SKM-1 (cell line): ENCODE data around the gene DSCAM.

ENCODE experiments used
- DNase-seq: peaks from one replicate; lab custom pipeline; 2025; ENCODE audit not compliant: unreplicated experiment; lab: John Stamatoyannopoulos, UW

Gene DSCAM

GRCh38 chr21:40667967-40668366, 179.0 kb downstream of the DSCAM start:
- no peak for DNase-seq

DNA sequence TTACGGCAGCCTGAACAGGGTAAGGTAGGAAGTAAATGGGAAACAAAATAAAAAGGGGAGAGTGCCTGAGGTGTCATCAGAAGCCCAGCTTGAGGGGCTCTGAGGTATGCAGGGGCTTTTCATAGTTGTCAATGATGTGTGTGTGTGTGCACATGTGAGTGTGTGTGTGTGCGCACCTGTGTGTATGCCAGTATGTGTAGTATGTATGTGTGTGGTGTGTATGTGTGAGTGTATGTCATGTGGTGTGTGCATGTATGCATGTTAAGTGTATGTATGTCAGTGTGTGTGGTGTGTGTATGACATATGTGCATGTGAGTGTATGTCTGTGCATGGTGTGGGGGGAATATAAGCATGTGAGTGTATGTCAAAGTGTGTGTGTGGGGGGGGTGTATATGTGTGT, 184.1 kb downstream of the DSCAM start:
- DNase-seq, result no peak

- no peak for DNase-seq
Observed at GRCh38 chr21:40660461-40660860, 186.5 kb downstream of the DSCAM start.

- DNase-seq, result no peak
Observed at GRCh38 chr21:40658311-40658710, 188.6 kb downstream of the DSCAM start.

- DNase-seq, result no peak
Observed at GRCh38 chr21:40652436-40652835, 194.5 kb downstream of the DSCAM start.

GRCh38 chr21:40647706-40648105, 199.3 kb downstream of the DSCAM start:
- no peak for DNase-seq

GRCh38 chr21:40646651-40647050, 200.3 kb downstream of the DSCAM start:
- DNase-seq, result no peak

- DNase-seq, result no peak
Observed at GRCh38 chr21:40641042-40641441, 205.9 kb downstream of the DSCAM start.

DNA sequence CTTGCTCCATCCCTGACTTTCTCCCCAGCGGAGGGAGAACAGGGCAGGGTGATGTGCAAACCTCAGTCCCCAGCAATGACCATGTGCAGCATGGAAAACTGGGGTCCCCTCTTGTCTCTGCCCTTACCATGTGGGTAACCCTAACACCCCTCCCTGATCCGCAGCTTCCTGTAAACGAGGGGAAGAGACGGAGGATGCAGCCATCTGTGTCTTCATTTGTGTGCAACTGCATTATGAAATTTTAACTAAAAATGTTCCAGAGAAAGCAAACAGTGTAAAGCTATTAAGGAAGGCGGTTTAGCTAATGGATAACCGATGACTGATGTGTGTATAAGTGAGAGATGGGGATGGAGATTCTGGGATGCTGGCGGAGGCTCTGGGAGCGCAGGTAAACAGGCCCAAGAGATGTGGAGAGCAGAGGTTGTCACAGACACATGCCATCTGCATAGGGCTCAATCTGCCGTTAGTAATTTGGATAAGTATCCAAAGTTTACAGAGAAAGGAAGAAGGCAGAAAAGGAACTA, 206.6 kb downstream of the DSCAM start:
- no peak for DNase-seq

- no peak for DNase-seq
Observed at GRCh38 chr21:40639616-40640194, 207.3 kb downstream of the DSCAM start.

GRCh38 chr21:40638466-40639251, 208.3 kb downstream of the DSCAM start:
- DNase-seq, result no peak

- DNase-seq, result no peak
Observed at GRCh38 chr21:40636026-40636425, 210.9 kb downstream of the DSCAM start.

GRCh38 chr21:40635391-40635790, 211.6 kb downstream of the DSCAM start:
- no peak for DNase-seq

DNA sequence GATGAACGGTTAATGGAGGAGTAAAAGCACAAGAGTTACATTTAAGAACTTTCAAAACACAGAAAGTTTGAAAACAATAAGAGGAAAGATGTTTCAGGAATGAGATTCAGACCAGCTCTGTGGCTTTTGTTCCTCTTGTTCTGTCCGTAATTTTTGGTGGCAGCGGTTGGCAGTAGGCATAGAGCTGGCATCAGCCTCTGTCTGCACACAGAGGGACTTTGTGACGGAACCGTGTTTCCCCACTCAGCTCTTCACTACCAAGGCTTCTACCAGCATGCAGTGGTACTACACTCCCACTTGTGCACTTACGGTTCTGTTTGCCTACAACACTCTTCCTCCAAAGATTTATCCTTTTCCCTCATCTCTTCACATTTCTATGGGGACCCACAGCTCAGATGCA, 212.8 kb downstream of the DSCAM start:
- DNase-seq, result no peak

GRCh38 chr21:40633048-40633447, 213.9 kb downstream of the DSCAM start:
- no peak for DNase-seq

- DNase-seq, result no peak
Observed at GRCh38 chr21:40631211-40631610, 215.7 kb downstream of the DSCAM start.

GRCh38 chr21:40625991-40626390, 221.0 kb downstream of the DSCAM start:
- no peak for DNase-seq

DNA sequence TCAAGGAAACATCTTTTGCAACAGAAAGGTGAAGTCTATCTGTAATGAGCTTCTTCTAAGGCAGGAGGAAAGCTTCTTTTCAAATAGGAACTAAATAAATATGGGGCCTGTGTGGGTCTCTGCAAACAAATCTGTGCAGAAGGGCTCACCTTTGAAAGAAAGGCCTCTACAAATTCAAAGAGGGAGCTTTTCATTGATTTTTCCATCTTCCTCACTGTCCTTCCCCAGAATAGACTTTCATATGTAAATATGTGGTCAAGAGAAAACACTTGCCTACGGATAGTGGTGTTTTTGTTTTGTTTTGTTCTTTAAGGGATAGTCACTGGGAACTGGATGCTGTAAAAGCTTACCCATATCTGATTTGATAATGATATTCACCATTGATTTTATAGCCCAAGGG, 223.4 kb downstream of the DSCAM start:
- no peak for DNase-seq

DNA sequence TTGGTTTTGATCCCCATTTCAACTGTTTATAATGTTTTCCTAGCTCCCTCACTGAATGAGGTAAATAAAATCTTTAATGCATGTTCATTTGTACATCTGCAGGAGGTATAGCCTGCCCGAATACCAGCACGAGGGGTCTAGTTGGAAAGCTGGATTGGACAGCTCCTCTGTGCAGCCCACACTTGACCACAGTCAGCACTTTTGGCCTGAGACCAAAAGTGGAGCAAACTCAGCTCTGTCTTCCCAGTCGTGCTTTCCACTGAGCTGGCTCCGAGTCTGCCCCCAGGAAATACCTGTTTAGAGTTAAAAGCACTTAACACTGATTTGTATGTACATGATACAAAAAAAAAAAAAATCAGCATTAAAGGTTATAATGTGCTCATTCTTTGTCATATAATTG, 224.4 kb downstream of the DSCAM start:
- no peak for DNase-seq

GRCh38 chr21:40620386-40621145, 226.4 kb downstream of the DSCAM start:
- no peak for DNase-seq

- no peak for DNase-seq
Observed at GRCh38 chr21:40618191-40618973, 228.6 kb downstream of the DSCAM start.
